Measurements from ENCODE around the gene ARHGAP42.
A peak's percentile ranks its signal among the peaks of the same experiment; 100 is the strongest.

ARHGAP42 gene

DNA sequence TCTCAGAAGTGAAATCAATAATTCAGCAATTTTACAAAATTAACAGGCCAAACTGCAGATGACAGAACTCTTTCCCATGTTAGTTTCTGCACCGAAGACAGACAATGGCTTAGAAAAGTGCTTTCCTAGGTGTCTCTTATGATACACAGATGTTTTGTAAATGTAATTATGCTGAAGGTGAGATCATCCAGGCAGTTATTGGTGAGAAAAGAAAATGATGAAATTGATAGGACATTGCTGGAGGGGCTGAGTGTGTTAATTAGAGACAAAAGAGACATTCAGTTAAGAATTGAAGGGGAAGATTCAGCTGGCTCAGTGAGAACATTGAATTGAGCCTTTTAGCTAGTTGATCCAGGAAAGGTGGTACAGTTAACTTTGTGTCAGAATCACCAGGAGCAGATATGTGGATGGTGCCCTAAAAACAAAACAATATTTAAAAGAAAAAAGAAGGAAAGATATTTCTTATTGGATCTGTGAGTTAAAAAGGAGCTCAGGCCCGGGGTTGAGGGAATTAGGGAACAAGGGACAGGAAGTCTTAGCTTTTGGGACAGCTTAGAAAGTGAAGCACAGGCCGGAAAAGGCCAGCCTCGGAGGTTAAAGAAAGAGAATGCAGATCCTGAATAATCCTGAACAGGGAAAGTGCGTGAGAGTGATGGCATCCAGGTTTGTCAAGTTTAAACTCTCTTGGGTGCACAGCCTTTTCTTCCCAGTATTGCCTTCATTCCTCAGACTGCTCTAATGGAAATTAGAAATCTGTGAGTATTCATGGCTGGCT lies 16.9 kb downstream of the ARHGAP42 start:
- H3K4me1 ChIP-seq: peaks cover 0 to 12% (median 3%) of the 10 kb centered on the region in 4 donors
- H3K9me3 ChIP-seq: no peaks in the 10 kb centered on the region
- peaks cover 0 to 7% (median 0%) of the 10 kb centered on the region in 3 donors for H3K36me3 ChIP-seq
- peak overlapping the region in 1 of 2 donors; percentile 6 for H3K27ac ChIP-seq
- TF ChIP-seq CTCF (IDR thresholded peaks at IDR 0.05): no peak
- intact Hi-C loops (cut with DNase I; ENCODE audit: low total_unique reads): no loop called here
- no peak for DNase-seq
- no peaks in the 10 kb centered on the region for H3K27me3 ChIP-seq
- no peak overlapping the region for H3K4me3 ChIP-seq

DNA sequence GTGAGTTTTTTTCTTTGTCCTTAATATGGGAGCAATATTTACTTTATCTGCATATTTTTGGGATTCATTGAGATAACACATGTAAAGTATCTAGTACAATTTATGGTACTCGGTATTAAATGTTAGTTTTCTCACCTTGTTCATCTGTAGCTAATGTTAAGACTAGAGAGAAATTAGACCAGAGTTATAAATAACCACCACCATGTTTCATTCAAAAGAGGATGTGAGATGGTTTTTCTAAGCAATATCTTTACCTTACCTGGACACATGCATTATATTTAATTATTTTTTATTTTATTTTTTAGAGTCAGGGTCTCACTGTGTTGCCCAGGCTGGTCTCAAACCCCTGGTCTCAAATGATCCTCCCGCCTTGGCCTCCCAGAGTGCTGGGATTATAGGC lies 18.4 kb downstream of the ARHGAP42 start:
- intact Hi-C loops (cut with DNase I; ENCODE audit: low total_unique reads): no loop called here
- DNase-seq: no peak
- no peak overlapping the region for H3K4me3 ChIP-seq
- no peaks in the 10 kb centered on the region for H3K9me3 ChIP-seq
- H3K27ac ChIP-seq: no peak overlapping the region
- peaks cover 0 to 7% (median 0%) of the 10 kb centered on the region in 3 donors for H3K36me3 ChIP-seq
- no peak for TF ChIP-seq CTCF (IDR thresholded peaks at IDR 0.05)
- no peaks in the 10 kb centered on the region for H3K27me3 ChIP-seq
- H3K4me1 ChIP-seq: peaks cover 0 to 25% (median 14%) of the 10 kb centered on the region in 4 donors

DNA sequence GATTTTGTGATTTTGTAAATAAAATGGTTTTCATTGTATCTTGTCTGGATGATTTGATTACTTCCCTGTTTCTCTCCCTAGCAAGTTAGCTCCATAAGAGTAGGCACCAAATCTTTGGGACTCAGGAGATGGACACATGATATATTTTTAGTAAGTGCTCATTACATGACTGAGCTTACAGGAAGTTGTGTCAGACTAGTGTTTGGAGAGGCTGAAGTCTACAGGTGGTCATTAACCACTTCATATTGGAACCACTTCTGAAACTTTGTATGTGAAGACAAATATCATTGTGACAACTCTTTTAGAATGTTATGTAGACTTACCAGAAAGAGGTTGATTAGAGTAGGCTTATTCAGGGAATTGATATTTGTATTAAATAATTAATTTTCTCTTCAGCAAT lies 19.1 kb downstream of the ARHGAP42 start:
- Histone ChIP-seq H3K9me3 (no peaks in the 10 kb centered on the region), H3K4me1 (peaks cover 0 to 25% (median 14%) of the 10 kb centered on the region in 4 donors), H3K36me3 (peaks cover 0 to under 1% (median 0%) of the 10 kb centered on the region in 3 donors), H3K27ac (no peak overlapping the region), H3K4me3 (no peak overlapping the region), H3K27me3 (no peaks in the 10 kb centered on the region)
- intact Hi-C loops (cut with DNase I; ENCODE audit: low total_unique reads): no loop called here
- TF ChIP-seq CTCF (IDR thresholded peaks at IDR 0.05): no peak
- DNase-seq: no peak

- no peaks in the 10 kb centered on the region for H3K36me3 ChIP-seq
- intact Hi-C loops (cut with DNase I; ENCODE audit: low total_unique reads): no loop called here
- H3K27ac ChIP-seq: peak overlapping the region in 1 of 2 donors; percentile 26
- no peak for TF ChIP-seq CTCF (IDR thresholded peaks at IDR 0.05)
- DNase-seq: no peak
- H3K9me3 ChIP-seq: no peaks in the 10 kb centered on the region
- no peak overlapping the region for H3K4me3 ChIP-seq
- H3K27me3 ChIP-seq: no peaks in the 10 kb centered on the region
- peaks cover 0 to 16% (median 12%) of the 10 kb centered on the region in 4 donors for H3K4me1 ChIP-seq
Measured at GRCh38 chr11:100709233-100709957, 22.3 kb downstream of the ARHGAP42 start.

DNA sequence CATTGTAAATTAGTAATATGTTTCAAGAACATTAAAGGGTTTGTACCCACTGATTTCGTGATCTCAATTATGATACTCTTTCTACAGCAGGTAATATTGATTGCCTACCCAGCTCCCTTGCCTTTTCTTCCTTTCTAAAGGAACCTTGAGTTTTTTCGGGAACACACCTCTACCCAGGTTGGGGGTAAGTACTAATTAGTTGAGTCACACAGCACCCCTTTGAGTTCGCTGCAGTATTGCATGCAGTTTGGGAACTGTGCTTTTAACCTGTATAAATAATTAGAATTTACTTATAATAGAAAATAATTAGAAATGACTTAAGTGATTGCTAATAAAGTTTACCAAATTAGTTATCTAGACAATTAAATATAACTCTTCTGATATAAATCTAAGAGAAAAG lies 24.9 kb downstream of the ARHGAP42 start:
- intact Hi-C loops (cut with DNase I; ENCODE audit: low total_unique reads): no loop called here
- Histone ChIP-seq H3K27me3 (no peaks in the 10 kb centered on the region), H3K4me3 (no peak overlapping the region), H3K36me3 (no peaks in the 10 kb centered on the region), H3K4me1 (peaks cover 0 to 16% (median 11%) of the 10 kb centered on the region in 4 donors), H3K27ac (no peak overlapping the region), H3K9me3 (no peaks in the 10 kb centered on the region)
- no peak for DNase-seq
- TF ChIP-seq CTCF (IDR thresholded peaks at IDR 0.05): no peak
